IPS-15b (cell line): ENCODE results near the gene ST6GALNAC6.

Experiments
- H3K27me3 ChIP-seq: one replicate; pipeline ENCODE4 v1.6.1; 2013; ENCODE audit warnings: low read length; ENCODE audit not compliant: control insufficient read depth, insufficient read depth
- H3K36me3 ChIP-seq: one replicate; pipeline ENCODE4 v1.6.1; 2013; ENCODE audit warnings: low read length; ENCODE audit not compliant: control insufficient read depth, insufficient read depth
- H3K4me1 ChIP-seq: one replicate; pipeline ENCODE4 v1.6.1; 2013; ENCODE audit warnings: mild to moderate bottlenecking, low read length; ENCODE audit not compliant: control insufficient read depth, insufficient read depth
- H3K4me3 ChIP-seq: one replicate; pipeline ENCODE4 v1.5.1; 2013; ENCODE audit warnings: low read depth, low read length
- H3K9ac ChIP-seq: one replicate; pipeline ENCODE4 v1.6.1; 2013; ENCODE audit warnings: low read depth, mild to moderate bottlenecking, low read length
- H3K9me3 ChIP-seq: one replicate; pipeline ENCODE4 v1.6.1; 2013; ENCODE audit warnings: mild to moderate bottlenecking, low read length; ENCODE audit not compliant: control insufficient read depth, insufficient read depth

ST6GALNAC6 gene

DNA sequence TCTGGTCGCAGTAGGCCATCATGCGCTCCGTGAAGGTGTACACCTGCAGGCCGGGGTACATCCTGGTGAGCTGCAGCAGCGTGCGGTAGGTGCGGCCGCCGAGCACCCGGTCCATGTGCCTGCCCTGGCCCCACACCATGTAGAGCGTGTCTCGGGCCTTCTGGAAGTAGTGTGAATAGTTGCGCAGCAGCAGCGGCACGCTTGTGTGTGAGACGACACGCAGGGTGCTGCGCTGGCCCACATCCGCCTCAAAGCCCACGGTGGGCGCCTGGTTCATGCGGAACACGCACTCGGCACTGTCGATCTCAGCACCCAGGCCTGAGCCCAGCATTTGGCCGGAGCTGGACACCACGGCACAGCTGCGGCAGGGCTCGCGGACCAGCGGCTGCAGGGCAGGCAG lies 12.9 kb upstream of the ST6GALNAC6 start:
- H3K9me3 ChIP-seq = no peaks in the 10 kb centered on the region
- peaks cover 1% of the 10 kb centered on the region for H3K4me1 ChIP-seq
- peaks cover 8% of the 10 kb centered on the region for H3K27me3 ChIP-seq
- H3K9ac ChIP-seq = no peak overlapping the region
- H3K4me3 ChIP-seq = no peak overlapping the region
- no peaks in the 10 kb centered on the region for H3K36me3 ChIP-seq

DNA sequence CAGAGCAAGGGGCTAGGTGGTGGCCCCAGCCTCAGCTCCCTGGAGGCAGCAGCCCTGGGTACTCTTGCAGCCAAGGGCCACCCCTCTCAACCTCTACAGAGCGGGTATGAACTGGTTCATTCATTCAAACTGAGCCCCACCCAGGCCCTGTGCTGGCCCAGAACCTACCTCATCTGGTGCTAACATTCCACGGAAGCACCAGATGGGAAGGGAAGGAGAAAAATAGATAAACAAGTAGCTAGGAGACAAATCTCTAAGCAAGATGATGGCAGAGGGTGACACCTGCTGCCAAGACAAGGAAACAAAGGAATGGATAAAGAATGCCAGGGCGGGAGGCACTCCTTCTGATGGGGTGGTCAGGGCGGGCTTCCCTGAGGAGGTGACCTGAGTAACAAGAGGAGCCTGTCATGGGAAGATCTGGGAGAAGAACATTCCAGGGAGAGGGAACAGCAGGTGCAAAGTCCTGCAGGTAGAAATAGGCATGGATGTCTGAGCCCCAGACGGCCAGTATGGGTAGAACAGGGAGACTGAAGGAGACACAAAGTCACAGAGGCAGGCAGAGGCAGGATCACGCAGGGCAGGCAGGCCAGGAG lies 11.3 kb upstream of the ST6GALNAC6 start:
- Histone ChIP-seq H3K9ac (no peak overlapping the region), H3K4me1 (no peaks in the 10 kb centered on the region), H3K36me3 (no peaks in the 10 kb centered on the region), H3K9me3 (no peaks in the 10 kb centered on the region), H3K27me3 (no peaks in the 10 kb centered on the region), H3K4me3 (no peak overlapping the region)

DNA sequence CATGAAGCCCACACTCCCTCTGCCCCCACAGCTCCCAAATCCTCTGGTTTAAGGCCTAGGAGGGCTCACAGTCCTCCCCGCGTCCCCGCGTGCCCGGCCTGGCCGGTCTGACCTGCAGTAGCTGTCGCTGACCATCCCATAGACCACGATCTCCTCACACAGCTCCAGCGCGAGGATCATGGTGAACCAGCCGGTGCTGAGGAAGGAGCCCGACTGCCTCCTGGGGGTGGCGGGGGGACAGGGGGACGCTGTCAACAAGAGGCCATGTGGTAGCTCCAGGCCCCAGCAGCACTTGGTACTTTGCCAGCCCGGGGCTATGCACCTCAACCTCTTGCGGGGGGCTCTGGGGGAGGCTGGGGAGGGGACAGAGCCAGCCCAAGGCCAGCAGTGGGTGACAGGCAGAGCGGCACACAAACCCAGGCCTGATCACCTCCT lies 10.5 kb upstream of the ST6GALNAC6 start:
- H3K36me3 ChIP-seq = no peaks in the 10 kb centered on the region
- H3K9ac ChIP-seq = no peak overlapping the region
- H3K27me3 ChIP-seq = no peaks in the 10 kb centered on the region
- no peak overlapping the region for H3K4me3 ChIP-seq
- H3K9me3 ChIP-seq = no peaks in the 10 kb centered on the region
- peaks cover under 1% of the 10 kb centered on the region for H3K4me1 ChIP-seq

DNA sequence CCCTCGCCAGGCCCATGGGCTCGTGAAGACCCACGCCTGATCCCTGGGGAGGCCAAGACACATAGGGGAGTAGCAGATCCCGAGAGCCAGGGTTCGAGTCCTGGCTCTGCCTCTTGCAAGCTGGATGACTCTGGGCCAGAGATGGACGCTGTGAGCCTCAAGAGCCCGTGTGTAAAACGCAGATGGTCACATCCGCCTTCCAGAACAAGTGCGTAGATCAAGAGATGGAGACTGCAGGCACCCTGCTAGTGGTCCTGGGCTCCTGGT lies 9.2 kb upstream of the ST6GALNAC6 start:
- Histone ChIP-seq H3K36me3 (no peaks in the 10 kb centered on the region), H3K9me3 (no peaks in the 10 kb centered on the region), H3K4me1 (peaks cover 10% of the 10 kb centered on the region), H3K9ac (no peak overlapping the region), H3K27me3 (no peaks in the 10 kb centered on the region), H3K4me3 (no peak overlapping the region)

DNA sequence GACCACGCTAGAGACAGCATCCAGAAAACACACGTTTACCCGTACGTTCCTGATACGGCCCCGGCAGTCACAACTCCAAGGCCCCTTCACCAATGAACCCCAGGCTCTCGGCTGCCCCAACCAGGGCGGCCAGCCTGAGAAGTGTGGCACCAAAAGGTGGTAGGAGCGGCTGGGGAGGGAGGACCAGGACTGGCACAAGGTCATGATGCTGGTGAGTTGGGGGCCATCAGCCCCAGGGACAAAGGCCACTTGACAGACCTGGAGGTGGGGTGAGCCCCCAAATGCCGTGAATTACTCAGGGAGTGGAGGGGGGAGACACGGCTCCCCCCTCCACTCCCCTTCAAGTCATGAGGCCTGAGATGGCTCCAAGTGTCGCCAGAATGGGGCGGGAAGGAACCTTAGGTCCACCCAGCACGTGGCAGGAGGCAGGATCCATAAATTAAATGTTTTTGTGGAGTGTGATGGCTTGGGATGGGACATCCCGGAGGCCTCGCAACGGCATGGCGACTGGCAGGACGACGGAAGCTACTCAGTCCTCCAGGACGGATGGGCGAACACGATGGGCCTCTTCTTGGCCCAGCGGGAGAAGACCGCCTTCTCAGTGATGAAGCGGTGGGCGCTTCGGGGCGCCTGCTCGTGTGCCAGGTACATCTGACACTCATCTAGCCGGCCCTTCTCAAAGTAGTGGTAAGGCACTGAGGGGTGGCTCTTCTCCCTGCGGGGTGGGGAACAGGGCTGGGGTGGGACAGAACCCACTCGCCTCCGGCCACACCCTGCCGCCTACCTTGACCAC lies 8.7 kb upstream of the ST6GALNAC6 start:
- peaks cover 10% of the 10 kb centered on the region for H3K4me1 ChIP-seq
- no peaks in the 10 kb centered on the region for H3K9me3 ChIP-seq
- no peak overlapping the region for H3K4me3 ChIP-seq
- H3K36me3 ChIP-seq = no peaks in the 10 kb centered on the region
- H3K9ac ChIP-seq = no peak overlapping the region
- H3K27me3 ChIP-seq = no peaks in the 10 kb centered on the region

DNA sequence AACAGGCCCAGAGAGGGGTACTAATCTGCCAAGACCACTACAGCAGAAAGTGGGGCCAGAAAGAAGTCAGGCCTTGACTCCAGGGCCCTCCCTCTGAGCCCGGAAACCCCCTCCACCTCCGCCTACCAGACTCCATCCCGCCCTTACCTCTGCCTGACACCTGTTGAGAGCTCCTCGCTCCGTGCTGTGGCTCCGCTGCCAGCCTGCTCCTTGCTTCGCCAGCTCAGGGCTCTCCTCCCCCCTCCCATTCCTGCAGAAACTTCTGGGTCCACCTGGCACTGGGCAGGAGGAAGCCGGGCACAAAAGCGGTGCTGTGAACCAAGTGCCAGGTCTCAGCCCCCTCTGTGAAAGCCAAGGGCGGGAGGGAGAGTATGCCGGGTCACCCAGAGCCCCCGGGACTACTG lies 6.4 kb upstream of the ST6GALNAC6 start:
- Histone ChIP-seq H3K27me3 (no peaks in the 10 kb centered on the region), H3K4me3 (no peak overlapping the region), H3K9ac (no peak overlapping the region), H3K4me1 (peaks cover 10% of the 10 kb centered on the region), H3K9me3 (no peaks in the 10 kb centered on the region), H3K36me3 (no peaks in the 10 kb centered on the region)

DNA sequence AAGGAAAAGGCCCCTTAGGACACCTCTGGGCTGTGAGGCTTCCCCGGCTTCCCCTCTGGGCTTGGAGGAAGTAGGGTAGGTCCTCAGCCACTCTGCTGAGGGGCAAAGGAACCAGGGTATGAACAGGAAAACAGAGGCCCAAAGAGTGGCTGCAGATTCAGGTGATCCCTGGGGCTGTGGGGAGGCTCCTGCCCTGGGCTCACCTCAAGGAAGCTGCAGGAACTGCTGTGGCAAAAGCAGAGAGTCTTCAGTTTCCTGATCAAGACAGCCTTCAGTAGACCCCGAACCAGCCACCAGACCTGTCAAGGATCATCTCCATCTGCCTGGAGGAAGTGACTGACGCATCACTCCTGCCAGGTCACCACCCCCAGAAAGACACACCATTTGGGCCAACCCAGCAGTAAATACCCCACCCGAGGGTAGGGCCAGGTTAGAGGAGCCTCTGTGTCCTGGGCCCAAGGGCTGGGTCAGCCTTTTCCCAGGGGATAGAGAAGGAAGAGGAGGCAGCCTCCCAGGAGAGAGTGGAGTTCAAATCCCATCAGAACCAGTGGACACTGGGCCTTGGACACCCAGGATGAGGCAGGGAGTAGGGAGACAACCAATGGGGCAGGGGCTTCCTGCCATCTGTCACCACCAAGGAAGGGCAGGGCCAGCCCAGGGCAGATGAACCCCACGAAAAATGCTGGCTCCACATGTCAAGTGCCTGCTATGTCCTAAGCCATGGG lies 5.8 kb upstream of the ST6GALNAC6 start:
- H3K4me1 ChIP-seq = peaks cover 10% of the 10 kb centered on the region
- no peak overlapping the region for H3K4me3 ChIP-seq
- H3K9me3 ChIP-seq = no peaks in the 10 kb centered on the region
- no peaks in the 10 kb centered on the region for H3K36me3 ChIP-seq
- H3K9ac ChIP-seq = no peak overlapping the region
- H3K27me3 ChIP-seq = peaks cover under 1% of the 10 kb centered on the region

DNA sequence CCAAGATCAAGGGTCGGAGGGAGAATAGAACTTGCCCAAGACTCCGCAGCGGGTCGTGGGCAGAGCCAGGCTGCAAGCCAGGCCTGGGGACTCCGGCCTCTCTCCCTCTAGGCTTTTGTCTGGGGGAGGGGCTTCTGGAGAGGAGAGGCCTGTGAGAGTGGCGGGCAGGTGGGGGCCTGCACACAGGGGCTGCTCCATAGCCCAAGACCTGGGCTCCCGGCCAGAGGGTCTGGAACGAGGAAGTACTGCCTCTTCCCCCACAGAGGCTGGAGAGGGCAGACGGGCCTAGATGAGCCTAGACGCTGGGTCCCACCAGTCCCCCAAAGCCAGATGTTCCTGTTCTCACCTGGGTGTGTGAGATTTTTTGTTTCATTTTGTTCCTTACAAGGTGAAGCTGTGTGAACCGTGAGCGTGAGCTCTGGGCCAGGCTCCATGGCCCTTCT lies 5.2 kb upstream of the ST6GALNAC6 start:
- no peaks in the 10 kb centered on the region for H3K36me3 ChIP-seq
- no peak overlapping the region for H3K9ac ChIP-seq
- peaks cover 14% of the 10 kb centered on the region for H3K4me1 ChIP-seq
- H3K9me3 ChIP-seq = no peaks in the 10 kb centered on the region
- no peak overlapping the region for H3K4me3 ChIP-seq
- H3K27me3 ChIP-seq = peaks cover 6% of the 10 kb centered on the region

DNA sequence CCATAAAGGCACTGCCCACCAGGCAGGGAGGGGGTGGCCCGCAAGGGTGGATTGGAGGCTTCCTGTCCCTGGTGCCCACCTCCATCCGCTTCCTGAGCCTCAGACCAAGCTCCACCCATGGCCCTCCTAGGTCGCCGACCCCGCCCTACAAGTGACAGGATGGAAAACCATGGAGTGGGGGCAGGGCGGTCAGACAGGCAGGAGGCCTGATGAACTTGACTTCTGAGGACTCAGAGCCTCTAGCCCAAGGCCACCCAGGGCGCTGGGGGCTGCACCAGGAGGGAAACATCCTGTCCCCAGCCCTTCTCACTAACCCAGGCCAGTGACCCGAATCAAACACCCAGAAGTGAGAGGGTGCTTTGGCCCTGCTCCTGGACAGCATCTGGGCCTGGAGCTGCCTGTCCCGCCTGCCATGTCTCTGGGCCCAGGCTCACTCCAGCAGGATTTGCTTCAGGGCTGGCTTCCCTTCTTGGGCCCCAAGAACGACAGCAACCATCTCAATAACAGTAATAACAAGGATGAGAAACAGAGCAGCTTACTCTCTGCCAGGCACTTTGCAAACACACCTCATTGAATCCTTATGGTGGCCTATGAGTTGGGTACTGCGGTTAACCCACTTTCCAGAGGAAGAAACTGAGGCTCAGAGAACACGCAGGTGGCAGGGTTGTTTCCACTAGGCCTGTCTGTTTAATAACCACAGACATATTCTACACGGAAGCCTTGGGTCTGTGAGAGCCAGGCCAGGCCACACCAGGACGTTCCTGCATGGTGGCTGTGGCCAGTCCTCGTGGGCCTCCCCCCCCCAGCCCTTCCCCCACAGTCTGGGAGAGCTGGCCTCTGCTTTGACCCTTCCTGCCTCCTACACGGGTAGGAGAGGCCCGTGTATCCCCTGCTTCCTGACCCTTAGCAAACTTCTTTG lies 4.4 kb upstream of the ST6GALNAC6 start:
- Histone ChIP-seq H3K4me3 (peak overlapping the region; percentile 18), H3K9me3 (no peaks in the 10 kb centered on the region), H3K36me3 (no peaks in the 10 kb centered on the region), H3K27me3 (peaks cover 6% of the 10 kb centered on the region), H3K4me1 (peaks cover 14% of the 10 kb centered on the region), H3K9ac (no peak overlapping the region)

DNA sequence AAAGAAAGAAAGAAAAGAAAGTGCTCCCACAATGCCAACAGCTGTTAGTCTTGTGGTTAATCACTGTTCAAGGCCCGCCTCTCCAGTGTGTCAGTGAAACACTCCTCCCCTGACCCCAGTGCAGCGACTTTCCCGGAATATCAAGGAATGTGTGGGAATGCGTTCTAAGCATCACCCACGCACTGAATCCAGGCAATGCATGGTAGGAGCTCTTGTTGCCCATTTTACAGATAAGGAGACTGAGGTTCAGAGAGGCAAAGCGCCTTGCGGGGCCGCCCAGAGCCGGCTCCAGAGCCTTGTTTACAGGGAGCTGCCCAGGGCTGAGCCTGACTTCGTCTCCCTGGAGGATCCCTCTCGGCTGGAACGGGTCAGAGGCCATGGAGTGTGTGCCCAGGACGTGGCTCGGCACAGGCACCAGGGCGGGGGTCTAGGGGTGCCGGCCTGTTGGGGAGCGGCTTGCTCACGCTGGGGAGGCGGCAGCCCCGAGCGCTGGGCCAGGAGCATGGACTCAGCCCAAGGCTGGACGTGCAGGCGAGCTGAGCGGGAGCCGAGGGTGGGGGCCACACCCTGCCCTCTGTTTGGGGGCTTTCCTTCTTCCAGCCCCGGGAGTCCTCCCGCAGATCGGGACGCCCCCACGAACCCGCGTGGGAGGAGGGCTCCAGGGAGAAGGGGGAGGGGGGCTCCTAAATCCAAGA lies 823 bp downstream of the ST6GALNAC6 start:
- peak overlapping the region; percentile 73 for H3K4me3 ChIP-seq
- peaks cover 10% of the 10 kb centered on the region for H3K4me1 ChIP-seq
- peaks cover 13% of the 10 kb centered on the region for H3K36me3 ChIP-seq
- peak overlapping the region; percentile 47 for H3K9ac ChIP-seq
- peaks cover 8% of the 10 kb centered on the region for H3K27me3 ChIP-seq
- no peaks in the 10 kb centered on the region for H3K9me3 ChIP-seq

DNA sequence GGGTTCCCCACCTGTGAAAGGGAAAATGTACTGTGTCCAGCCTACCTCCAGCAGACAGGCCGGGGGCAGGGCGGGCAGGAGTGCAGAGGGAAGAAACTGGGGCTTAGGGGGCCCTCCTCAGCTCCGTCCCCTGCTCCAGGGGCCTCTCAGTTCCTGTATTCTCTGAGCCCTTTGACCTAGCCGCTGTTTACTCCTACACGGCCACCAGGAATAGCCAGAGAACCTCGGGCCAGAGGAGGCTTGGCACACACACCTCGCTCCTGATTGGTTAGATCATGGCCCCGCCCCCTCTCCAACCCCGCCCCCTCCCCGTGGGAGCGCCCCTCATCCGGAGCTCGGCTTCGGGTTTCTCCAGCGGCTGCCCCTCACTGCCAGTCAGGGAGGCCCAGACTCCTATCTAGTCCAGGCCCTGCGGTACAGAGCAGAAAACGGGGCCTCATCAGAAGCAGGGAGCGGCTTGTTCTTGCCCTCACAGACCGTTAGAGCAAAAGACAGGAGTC lies 2.2 kb downstream of the ST6GALNAC6 start:
- Histone ChIP-seq H3K9me3 (no peaks in the 10 kb centered on the region), H3K36me3 (peaks cover 18% of the 10 kb centered on the region), H3K9ac (peak overlapping the region; percentile 41), H3K4me3 (peak overlapping the region; percentile 18), H3K4me1 (peaks cover 10% of the 10 kb centered on the region), H3K27me3 (peaks cover 8% of the 10 kb centered on the region)
